H1 (cell line): ENCODE results near the gene LAT. TPM values are rescaled to one million over a fixed set of nuclear protein-coding genes. Genes with fewer than 3 reads are reported as not detected.

Source experiments
- CTCF ChIP-seq, 3 experiments: IDR thresholded peaks; 1 replicate in 2 of 3; 2 replicates in 1 of 3; pipeline versions ENCODE4 v1.5.1 to v1.6.1; 2011; ENCODE audit warnings: low read length in 3 of 3, mild to moderate bottlenecking in 3 of 3, inconsistent platforms in 2 of 3, low read depth in 1 of 3, moderate library complexity in 1 of 3; ENCODE audit not compliant: insufficient read depth in 1 of 3; ENCODE audit errors: control extremely low read depth in 1 of 3
- JUND ChIP-seq: IDR thresholded peaks from 2 replicates; pipeline ENCODE4 v1.6.1; 2011; ENCODE audit warnings: mild to moderate bottlenecking, improper control_type of control experiment, low read length
- KDM1A ChIP-seq: fragments of 200-600, 300-600 bp; sonication (generic); IDR thresholded peaks from 2 replicates; pipeline ENCODE4 v1.7.1; 2016; ENCODE audit warnings: mild to moderate bottlenecking, low read length, borderline replicate concordance
- NANOG ChIP-seq: IDR thresholded peaks from 2 replicates; pipeline ENCODE4 v1.6.1; 2011; ENCODE audit warnings: low read length, low read depth, mild to moderate bottlenecking, inconsistent platforms; ENCODE audit not compliant: insufficient read depth, poor library complexity, severe bottlenecking
- polyA plus RNA-seq, 7 experiments: library from polyadenylated mRNA; depleted of rRNA in 3 of 7; stranded (reverse) in 5 of 7; unstranded in 2 of 7; fragments of >200 nt in 5 of 7; fragments of 200-250 nt in 2 of 7; gene quantifications; 1 replicate in 5 of 7; 2 replicates in 1 of 7; 4 replicates in 1 of 7; pipeline versions ENCODE4 v1.2.1 to v1.2.3, GENCODE V29; 2011 to 2013; ENCODE audit warnings: missing spikeins in 2 of 7, mixed read lengths in 2 of 7
- total RNA-seq: library from RNA; stranded (reverse); fragmentation: NEBNext Ultra II Directional; extraction: Animal tissue kit (Norgen Biotek cat#: 25700); gene quantifications from 2 replicates; pipeline ENCODE4 v1.2.1, GENCODE V29; 2021

Gene LAT
- total and polyA plus RNA-seq, 2 of the 8 experiments (the other 6 are each of a cell fraction or from before 2014, with no cell fraction given) = 2.7 to 3.4 TPM

GRCh38 chr16:28977703-28978662 is 6.9 kb upstream of the LAT start (continued):
- TF ChIP-seq CTCF (IDR thresholded peaks at IDR 0.05; ENCODE audit: control extremely low read depth in 1 of 3, insufficient read depth in 1 of 3, low read depth in 1 of 3, low read length in 3 of 3) (peak; percentile 77 to 87 (median 87)), JUND (no peak), NANOG (no peak), KDM1A (no peak)
- TF ChIP-seq, all 59 proteins: peak for 2
